H9 (cell line): ENCODE measurements around the gene SORCS2. TPM values are rescaled to one million over a fixed set of nuclear protein-coding genes. Genes with fewer than 3 reads are reported as not detected.

ENCODE experiments used
- DNase-seq: peaks from one replicate; pipeline ENCODE4 v3.0.0-alpha.2; 2017
- H2AFZ ChIP-seq: one replicate; pipeline ENCODE4 v1.6.1; 2013; ENCODE audit warnings: mild to moderate bottlenecking, low read length, control low read depth, moderate library complexity
- H2AK5ac ChIP-seq: 2 replicates; pipeline ENCODE4 v1.6.1; 2013; ENCODE audit warnings: low read length, control low read depth, mixed read lengths; ENCODE audit not compliant: insufficient read length
- H2BK120ac ChIP-seq: one replicate; pipeline ENCODE4 v1.6.1; 2013; ENCODE audit warnings: low read depth, mild to moderate bottlenecking, low read length, control low read depth, inconsistent platforms; ENCODE audit not compliant: poor library complexity, severe bottlenecking
- H2BK12ac ChIP-seq: 2 replicates; pipeline ENCODE4 v1.6.1; 2013; ENCODE audit warnings: low read length, control low read depth, mixed read lengths, low read depth; ENCODE audit not compliant: insufficient read length
- H2BK15ac ChIP-seq: 2 replicates; pipeline ENCODE4 v1.6.1; 2013; ENCODE audit warnings: low read depth, low read length, control low read depth
- H2BK20ac ChIP-seq: one replicate; pipeline ENCODE4 v1.6.1; 2013; ENCODE audit warnings: low read depth, mild to moderate bottlenecking, low read length, control low read depth, inconsistent platforms; ENCODE audit not compliant: poor library complexity, severe bottlenecking
- H2BK5ac ChIP-seq: 2 replicates; pipeline ENCODE4 v1.6.1; 2013; ENCODE audit warnings: low read length, control low read depth, mixed read lengths; ENCODE audit not compliant: insufficient read length
- H3K14ac ChIP-seq: 2 replicates; pipeline ENCODE4 v1.6.1; 2013; ENCODE audit warnings: low read length, control low read depth; ENCODE audit not compliant: insufficient read depth
- H3K18ac ChIP-seq: 2 replicates; pipeline ENCODE4 v1.6.1; 2013; ENCODE audit warnings: low read depth, mild to moderate bottlenecking, mixed read lengths, low read length, control low read depth; ENCODE audit not compliant: insufficient read length
- H3K23ac ChIP-seq: 2 replicates; pipeline ENCODE4 v1.6.1; 2013; ENCODE audit warnings: low read length, control low read depth, mixed read lengths, low read depth; ENCODE audit not compliant: insufficient read length
- H3K23me2 ChIP-seq: 2 replicates; pipeline ENCODE4 v1.6.1; 2013; ENCODE audit warnings: low read depth, mild to moderate bottlenecking, mixed read lengths, low read length, control low read depth; ENCODE audit not compliant: insufficient read length, poor library complexity, severe bottlenecking
- H3K27ac ChIP-seq: 2 replicates; pipeline ENCODE4 v1.5.1; 2013; ENCODE audit warnings: low read length, control low read depth, mixed read lengths, low read depth; ENCODE audit not compliant: insufficient read length
- H3K27me3 ChIP-seq: 2 replicates; pipeline ENCODE4 v1.6.1; 2013; ENCODE audit warnings: low read length, control low read depth, inconsistent platforms; ENCODE audit not compliant: insufficient read depth
- H3K4ac ChIP-seq: 2 replicates; pipeline ENCODE4 v1.6.1; 2013; ENCODE audit warnings: low read depth, mild to moderate bottlenecking, control low read depth, inconsistent platforms, low read length, moderate library complexity
- H3K4me1 ChIP-seq: 2 replicates; pipeline ENCODE4 v1.6.1; 2013; ENCODE audit warnings: low read length, control low read depth, inconsistent platforms; ENCODE audit not compliant: insufficient read depth
- H3K4me2 ChIP-seq: 2 replicates; pipeline ENCODE4 v1.6.1; 2013; ENCODE audit warnings: low read length, control low read depth, mixed read lengths; ENCODE audit not compliant: insufficient read length, insufficient read depth
- H3K56ac ChIP-seq: 2 replicates; pipeline ENCODE4 v1.6.1; 2013; ENCODE audit warnings: low read depth, mild to moderate bottlenecking, mixed read lengths, low read length, control low read depth; ENCODE audit not compliant: insufficient read length
- H3K79me1 ChIP-seq: 2 replicates; pipeline ENCODE4 v1.6.1; 2013; ENCODE audit warnings: low read depth, mild to moderate bottlenecking, moderate library complexity, low read length, control low read depth, inconsistent platforms; ENCODE audit not compliant: insufficient read depth, poor library complexity, severe bottlenecking
- H3K79me2 ChIP-seq: 2 replicates; pipeline ENCODE4 v1.6.1; 2013; ENCODE audit warnings: low read length, control low read depth, inconsistent platforms; ENCODE audit not compliant: insufficient read depth
- H3K9ac ChIP-seq: 2 replicates; pipeline ENCODE4 v1.6.1; 2013; ENCODE audit warnings: low read length, control low read depth, mixed read lengths; ENCODE audit not compliant: insufficient read length; ENCODE audit errors: extremely low read depth
- H3K9me3 ChIP-seq: one replicate; pipeline ENCODE4 v1.6.1; 2013; ENCODE audit warnings: low read depth, low read length, inconsistent platforms; ENCODE audit not compliant: control insufficient read depth
- H3T11ph ChIP-seq: one replicate; pipeline ENCODE4 v1.6.1; 2013; ENCODE audit warnings: mild to moderate bottlenecking, low read length, control low read depth, inconsistent platforms
- H4K20me1 ChIP-seq: one replicate; pipeline ENCODE4 v1.6.1; 2013; ENCODE audit not compliant: control insufficient read depth, insufficient read length, insufficient read depth
- H4K5ac ChIP-seq: 2 replicates; pipeline ENCODE4 v1.6.1; 2013; ENCODE audit warnings: low read depth, mild to moderate bottlenecking, mixed read lengths, low read length, control low read depth; ENCODE audit not compliant: insufficient read length
- H4K8ac ChIP-seq: replicated peaks from 2 replicates; pipeline ENCODE4 v1.6.1; 2013; ENCODE audit warnings: low read length, control low read depth, mixed read lengths, low read depth; ENCODE audit not compliant: insufficient read length
- H4K91ac ChIP-seq: 2 replicates; pipeline ENCODE4 v1.6.1; 2013; ENCODE audit warnings: low read depth, mild to moderate bottlenecking, moderate library complexity, mixed read lengths, low read length, control low read depth; ENCODE audit not compliant: insufficient read length
- H3K27ac Mint-ChIP-seq, 3 experiments: 2 replicates in 2 of 3; 3 replicates in 1 of 3; pipeline ENCODE4 v1.8.0; 2020 to 2021; ENCODE audit warnings: mixed read lengths in 3 of 3, mild to moderate bottlenecking in 1 of 3, moderate library complexity in 1 of 3
- H3K27me3 Mint-ChIP-seq: 2 replicates; pipeline ENCODE4 v1.8.0; 2021; ENCODE audit warnings: low read depth, mild to moderate bottlenecking, moderate library complexity, mixed read lengths
- H3K36me3 Mint-ChIP-seq, 3 experiments: 2 replicates in 2 of 3; 3 replicates in 1 of 3; pipeline ENCODE4 v1.8.0; 2020 to 2021; ENCODE audit warnings: low read depth in 3 of 3, mixed read lengths in 3 of 3; ENCODE audit not compliant: insufficient read depth in 1 of 3
- H3K4me1 Mint-ChIP-seq, 2 experiments: 2 replicates each; pipeline ENCODE4 v1.8.0; 2020; ENCODE audit warnings: mixed read lengths in 2 of 2
- H3K4me3 Mint-ChIP-seq, 2 experiments: 2 replicates in 1 of 2; 3 replicates in 1 of 2; pipeline ENCODE4 v1.8.0; 2020 to 2021; ENCODE audit warnings: mild to moderate bottlenecking in 2 of 2, mixed read lengths in 2 of 2, moderate library complexity in 1 of 2
- H3K9me3 Mint-ChIP-seq, 2 experiments: 2 replicates in 1 of 2; 3 replicates in 1 of 2; pipeline ENCODE4 v1.8.0; 2020; ENCODE audit warnings: mild to moderate bottlenecking in 2 of 2, mixed read lengths in 2 of 2, moderate library complexity in 1 of 2
- CTCF ChIP-seq: fragments of 200-600 bp; sonication (generic); conservative IDR thresholded peaks from 3 replicates; pipeline ENCODE4 v1.8.0; 2021; ENCODE audit warnings: antibody characterized with exemption, mild to moderate bottlenecking
- WGBS: extraction: QIAGEN DNeasy Blood & Tissue Kit; methylation state at CpG from one replicate; pipeline ENCODE4 v1.1.7; 2013; ENCODE audit warnings: missing lambda C conversion rate, low lambda C conversion rate, mixed read lengths; ENCODE audit not compliant: insufficient read length; ENCODE audit errors: extremely low coverage; 5-methylcytosine and 5-hydroxymethylcytosine counted together
- total RNA-seq: library from RNA; stranded (reverse); gene quantifications from 2 replicates; pipeline ENCODE4 v1.2.1, GENCODE V29; 2021

SORCS2 gene
- total RNA-seq, 1 experiment from 2014 or later = 0.57 TPM

- DNase-seq = peak; percentile 35
- H2BK120ac ChIP-seq = no peak overlapping the region
- peaks cover 16% of the 10 kb centered on the region for H3K27me3 ChIP-seq
- no peak overlapping the region for H3T11ph ChIP-seq
- H3K9me3 ChIP-seq = no peaks in the 10 kb centered on the region
- no peak overlapping the region for H4K8ac ChIP-seq
- H3K27ac Mint-ChIP-seq = no peak overlapping the region; a peak in 1 of 7 replicates
- H4K20me1 ChIP-seq = no peaks in the 10 kb centered on the region
- H3K79me1 ChIP-seq = no peaks in the 10 kb centered on the region
- peaks cover 0 to 2% of the 10 kb centered on the region in 2 experiments; a peak in 3 of 5 replicates for H3K9me3 Mint-ChIP-seq
- no peak overlapping the region for H2AFZ ChIP-seq
- H3K23ac ChIP-seq = no peak overlapping the region
- H3K27me3 Mint-ChIP-seq = peaks cover 71% of the 10 kb centered on the region
- H4K5ac ChIP-seq = no peak overlapping the region
- H3K4me2 ChIP-seq = no peak overlapping the region
- H3K79me2 ChIP-seq = no peaks in the 10 kb centered on the region
- H3K4me1 Mint-ChIP-seq = peaks cover 8 to 10% of the 10 kb centered on the region in 2 experiments
- no peak overlapping the region for H2BK20ac ChIP-seq
- no peak overlapping the region for H3K14ac ChIP-seq
- H3K9ac ChIP-seq = no peak overlapping the region
- no peak overlapping the region for H3K18ac ChIP-seq
- H3K4me3 Mint-ChIP-seq = no peak overlapping the region
- H2AK5ac ChIP-seq = no peak overlapping the region
- no peak overlapping the region for H2BK15ac ChIP-seq
- TF ChIP-seq CTCF = peak; percentile 26; the same call in 2 of the 3 replicates
- peaks cover 9% of the 10 kb centered on the region for H3K23me2 ChIP-seq
- H3K36me3 Mint-ChIP-seq = no peaks in the 10 kb centered on the region; a peak in 2 of 7 replicates
- WGBS = no CpG with 5 or more reads among the region's 11 CpGs
- H3K56ac ChIP-seq = no peak overlapping the region
- H3K4ac ChIP-seq = no peak overlapping the region
- H4K91ac ChIP-seq = no peak overlapping the region
- no peak overlapping the region for H3K27ac ChIP-seq
- no peak overlapping the region for H2BK5ac ChIP-seq
- no peak overlapping the region for H2BK12ac ChIP-seq
- no peaks in the 10 kb centered on the region for H3K4me1 ChIP-seq
These were observed 2.7 kb upstream of the SORCS2 start for GRCh38 chr4:7189475-7190277.
